ENCODE data around the gene CFAP46. TPM values are rescaled to one million over a fixed set of nuclear protein-coding genes. Genes with fewer than 3 reads are reported as not detected.
A peak's percentile ranks its signal among the peaks of the same experiment; 100 is the strongest.

The CFAP46 gene
- total and polyA plus RNA-seq, 2 donors from 2014 or later = 3.8 to 8.3 TPM

- Histone ChIP-seq H3K9me3 (ENCODE audit: control insufficient read depth in 2 of 3, insufficient read depth in 1 of 3, low read length in 3 of 3) (no peaks in the 10 kb centered on the region), H3K9ac (ENCODE audit: low read length in 3 of 3) (no peak overlapping the region), H3K36me3 (ENCODE audit: control insufficient read depth in 2 of 3, insufficient read depth in 3 of 3, low read length in 3 of 3) (no peaks in the 10 kb centered on the region), H3K27ac (ENCODE audit: low read depth in 2 of 2, low read length in 2 of 2) (no peak overlapping the region), H3K4me3 (ENCODE audit: low read length in 3 of 3) (no peak overlapping the region), H3K27me3 (ENCODE audit: control insufficient read depth, insufficient read depth, low read length) (no peaks in the 10 kb centered on the region), H3K4me1 (ENCODE audit: control insufficient read depth in 2 of 3, insufficient read depth in 2 of 3, low read depth in 1 of 3, low read length in 3 of 3) (no peaks in the 10 kb centered on the region)
- intact Hi-C loops (cut with DNase I) = no loop called here
- no peak for FAIRE-seq
- no peak for TF ChIP-seq CTCF (IDR thresholded peaks at IDR 0.05; ENCODE audit: borderline replicate concordance, extremely low read depth, insufficient read depth)
- DNase-seq = peak in 1 of 5 donors; percentile 41
Measured at GRCh38 chr10:132929953-132930548, 12.3 kb downstream of the CFAP46 start.

GRCh38 chr10:132929480-132929879, 12.9 kb downstream of the CFAP46 start:
- H3K4me3 ChIP-seq (ENCODE audit: low read length in 3 of 3) = no peak overlapping the region

GRCh38 chr10:132928261-132928660, 14.1 kb downstream of the CFAP46 start:
- H3K27me3 ChIP-seq (ENCODE audit: control insufficient read depth, insufficient read depth, low read length) = no peaks in the 10 kb centered on the region
- H3K4me1 ChIP-seq (ENCODE audit: control insufficient read depth in 2 of 3, insufficient read depth in 2 of 3, low read depth in 1 of 3, low read length in 3 of 3) = no peaks in the 10 kb centered on the region
- FAIRE-seq (no peak), DNase-seq (peak in 1 of 5 donors; percentile 62)
- TF ChIP-seq CTCF (IDR thresholded peaks at IDR 0.05; ENCODE audit: borderline replicate concordance, extremely low read depth, insufficient read depth) = no peak
- no peaks in the 10 kb centered on the region for H3K36me3 ChIP-seq (ENCODE audit: control insufficient read depth in 2 of 3, insufficient read depth in 3 of 3, low read length in 3 of 3)
- H3K9me3 ChIP-seq (ENCODE audit: control insufficient read depth in 2 of 3, insufficient read depth in 1 of 3, low read length in 3 of 3) = no peaks in the 10 kb centered on the region
- no peak overlapping the region for H3K9ac ChIP-seq (ENCODE audit: low read length in 3 of 3)
- intact Hi-C loops (cut with DNase I) = no loop called here
- no peak overlapping the region for H3K4me3 ChIP-seq (ENCODE audit: low read length in 3 of 3)
- no peak overlapping the region for H3K27ac ChIP-seq (ENCODE audit: low read depth in 2 of 2, low read length in 2 of 2)

More at GRCh38 chr10:132929480-132929879, 12.9 kb downstream of the CFAP46 start:
- intact Hi-C loops (cut with DNase I) = no loop called here
- peak in 1 of 5 donors; percentile 13 for DNase-seq
- Histone ChIP-seq H3K9me3 (ENCODE audit: control insufficient read depth in 2 of 3, insufficient read depth in 1 of 3, low read length in 3 of 3) (no peaks in the 10 kb centered on the region), H3K36me3 (ENCODE audit: control insufficient read depth in 2 of 3, insufficient read depth in 3 of 3, low read length in 3 of 3) (no peaks in the 10 kb centered on the region), H3K4me1 (ENCODE audit: control insufficient read depth in 2 of 3, insufficient read depth in 2 of 3, low read depth in 1 of 3, low read length in 3 of 3) (no peaks in the 10 kb centered on the region), H3K27me3 (ENCODE audit: control insufficient read depth, insufficient read depth, low read length) (no peaks in the 10 kb centered on the region), H3K9ac (ENCODE audit: low read length in 3 of 3) (no peak overlapping the region), H3K27ac (ENCODE audit: low read depth in 2 of 2, low read length in 2 of 2) (no peak overlapping the region)
- TF ChIP-seq CTCF (IDR thresholded peaks at IDR 0.05; ENCODE audit: borderline replicate concordance, extremely low read depth, insufficient read depth) = no peak
- FAIRE-seq = no peak

- DNase-seq (peak in 1 of 5 donors; percentile 62), FAIRE-seq (no peak)
Measured at GRCh38 chr10:132927824-132928223, 14.5 kb downstream of the CFAP46 start.

More at GRCh38 chr10:132927824-132928223, 14.5 kb downstream of the CFAP46 start:
- no peak for TF ChIP-seq CTCF (IDR thresholded peaks at IDR 0.05; ENCODE audit: borderline replicate concordance, extremely low read depth, insufficient read depth)
- Histone ChIP-seq H3K27me3 (ENCODE audit: control insufficient read depth, insufficient read depth, low read length) (no peaks in the 10 kb centered on the region), H3K9me3 (ENCODE audit: control insufficient read depth in 2 of 3, insufficient read depth in 1 of 3, low read length in 3 of 3) (no peaks in the 10 kb centered on the region), H3K4me3 (ENCODE audit: low read length in 3 of 3) (no peak overlapping the region), H3K27ac (ENCODE audit: low read depth in 2 of 2, low read length in 2 of 2) (no peak overlapping the region), H3K36me3 (ENCODE audit: control insufficient read depth in 2 of 3, insufficient read depth in 3 of 3, low read length in 3 of 3) (no peaks in the 10 kb centered on the region), H3K9ac (ENCODE audit: low read length in 3 of 3) (no peak overlapping the region), H3K4me1 (ENCODE audit: control insufficient read depth in 2 of 3, insufficient read depth in 2 of 3, low read depth in 1 of 3, low read length in 3 of 3) (no peaks in the 10 kb centered on the region)
- intact Hi-C loops (cut with DNase I) = no loop called here
